ENCODE results near the gene SPAG17.

- TF ChIP-seq CTCF (IDR thresholded peaks at IDR 0.05; ENCODE audit: poor library complexity), result no peak
- TF ChIP-seq EZH2 (IDR thresholded peaks at IDR 0.05; ENCODE audit: borderline replicate concordance), result no peak
These were observed 100.6 kb downstream of the SPAG17 start for GRCh38 chr1:118084400-118084799.

All from hepatocyte (in vitro differentiated cells).